HepG2 (cell line): ENCODE results near the gene RB1. TPM values are rescaled to one million over a fixed set of nuclear protein-coding genes. Genes with fewer than 3 reads are reported as not detected.

Source experiments
- ATAC-seq: fragments of 200-7000 bp; cut with Tn5 transposase; 3 replicates; pipeline ENCODE4 v1.9.1; 2020; ENCODE audit warnings: mild to moderate bottlenecking, moderate library complexity
- BruUV-seq: library from RNA; stranded (reverse); fragments of 400-500 nt; replicated peaks from 2 replicates; lab custom pipeline; 2021; lab: Mats Ljungman, UMichigan
- CTCF ChIA-PET: fragments of 300-600 bp; formaldehyde crosslinking; extraction: SDS; loops from one replicate; lab custom pipeline; 2021; ENCODE audit warnings: low total read pairs, inconsistent platforms, low intra/inter-chr PET ratio; lab: Yijun Ruan, JAX
- POLR2A ChIA-PET: fragments of 350-600 bp; sonication (Branson Sonifier 250); formaldehyde crosslinking; loops from one replicate; lab custom pipeline; 2020; ENCODE audit warnings: antibody characterized with exemption, inconsistent platforms; lab: Yijun Ruan, JAX
- DNase-seq: peaks from one replicate; pipeline ENCODE4 v3.0.0-alpha.2; 2015; ENCODE audit warnings: low spot score
- FAIRE-seq: peaks from 3 replicates; lab custom pipeline; 2011; peaks lifted over from hg19 to GRCh38; lab: Jason Lieb, UNC
- H2AFZ ChIP-seq: one replicate; pipeline ENCODE4 v1.6.1; 2011; ENCODE audit warnings: low read length, inconsistent platforms
- H3K27ac ChIP-seq: fragments of 300-600 bp; 3 replicates; pipeline ENCODE4 v1.8.0; 2011; ENCODE audit warnings: mixed run types, mild to moderate bottlenecking, mixed read lengths, low read length, inconsistent platforms; ENCODE audit not compliant: insufficient read depth; ENCODE audit errors: extremely low read length
- H3K27me3 ChIP-seq, 2 experiments: fragments of 200-600 bp in 1 of 2; 2 replicates in 1 of 2; 3 replicates in 1 of 2; pipeline versions ENCODE4 v1.6.0 to v1.8.0; 2011; ENCODE audit warnings: low read length in 2 of 2, mild to moderate bottlenecking in 2 of 2, moderate library complexity in 2 of 2, inconsistent platforms in 1 of 2; ENCODE audit not compliant: insufficient read depth in 2 of 2, control insufficient read depth in 1 of 2
- H3K36me3 ChIP-seq, 2 experiments: fragments of 200-600 bp in 1 of 2; replicated peaks in 1 of 2; 2 replicates in 1 of 2; 3 replicates in 1 of 2; pipeline versions ENCODE4 v1.5.1 to v1.8.0; 2011; ENCODE audit warnings: low read length in 2 of 2, inconsistent platforms in 1 of 2; ENCODE audit not compliant: insufficient read depth in 2 of 2, control insufficient read depth in 1 of 2
- H3K4me1 ChIP-seq: 2 replicates; pipeline ENCODE4 v1.5.1; 2012; ENCODE audit warnings: low read length, inconsistent platforms; ENCODE audit not compliant: insufficient read depth
- H3K4me2 ChIP-seq: 2 replicates; pipeline ENCODE4 v1.6.0; 2011; ENCODE audit warnings: low read depth, low read length, inconsistent platforms
- H3K4me3 ChIP-seq, 3 experiments: fragments of 200-600 bp in 1 of 3; sonication (generic), shearing (Covaris generic) in 1 of 3; replicated peaks in 1 of 3; 2 replicates each; pipeline ENCODE4 v1.5.1; 2011 to 2016; ENCODE audit warnings: low read length in 3 of 3, inconsistent platforms in 2 of 3, low read depth in 2 of 3, mild to moderate bottlenecking in 2 of 3, control low read depth in 1 of 3, mixed read lengths in 1 of 3; ENCODE audit not compliant: insufficient read depth in 1 of 3
- H3K79me2 ChIP-seq: one replicate; pipeline ENCODE4 v1.6.1; 2011; ENCODE audit warnings: low read length, inconsistent platforms; ENCODE audit not compliant: insufficient read depth
- H3K9ac ChIP-seq: 2 replicates; pipeline ENCODE4 v1.6.0; 2011; ENCODE audit warnings: mild to moderate bottlenecking, low read depth, low read length, inconsistent platforms; ENCODE audit not compliant: insufficient read depth
- H3K9me3 ChIP-seq: 2 replicates; pipeline ENCODE4 v1.5.1; 2012; ENCODE audit warnings: mild to moderate bottlenecking, low read length
- H4K20me1 ChIP-seq: 2 replicates; pipeline ENCODE4 v1.6.0; 2011; ENCODE audit warnings: inconsistent platforms, mild to moderate bottlenecking, low read length, moderate library complexity; ENCODE audit not compliant: insufficient read depth
- IRX3 ChIP-seq: sonication (generic); formaldehyde crosslinking; IDR thresholded peaks from 2 replicates; pipeline ENCODE4 v1.8.1; 2023; ENCODE audit warnings: mild to moderate bottlenecking, low read depth, missing genetic modification reagents, borderline replicate concordance
- SP2 ChIP-seq: sonication (generic); formaldehyde crosslinking; IDR thresholded peaks from 2 replicates; pipeline ENCODE4 v1.5.1; 2020; ENCODE audit warnings: mild to moderate bottlenecking, missing genetic modification reagents
- ZNF205 ChIP-seq: IDR thresholded peaks from 2 replicates; pipeline ENCODE4 v1.6.1; 2018; ENCODE audit warnings: missing biosample characterization, missing genetic modification reagents
- ZNF614 ChIP-seq: IDR thresholded peaks from 2 replicates; pipeline ENCODE4 v1.6.1; 2018; ENCODE audit warnings: missing biosample characterization, missing genetic modification reagents, inconsistent platforms, borderline replicate concordance
- WGBS: methylation state at CpG from one replicate; pipeline ENCODE4 v1.1.6; 2017; ENCODE audit warnings: low lambda C conversion rate; 5-methylcytosine and 5-hydroxymethylcytosine counted together
- in situ Hi-C: cut with HindIII; loops from 2 replicates; pipeline ENCODE4 v1.10.0; 2017; ENCODE audit warnings: low pct_unique_long_range_greater_than_20kb; ENCODE audit not compliant: extremely low pct_ligation_motif_present
- intact Hi-C: fragments of 100-400 bp; cut with micrococcal nuclease; formaldehyde crosslinking; loops from one replicate; pipeline ENCODE4 v1.10.0; 2022; ENCODE audit not compliant: unreplicated experiment
- polyA plus RNA-seq, 8 experiments: library from polyadenylated mRNA; depleted of rRNA in 3 of 8; stranded (reverse) in 7 of 8; unstranded in 1 of 8; fragments of >200 nt; fragmentation: Illumina TruSeq in 4 of 8; extraction: Trizol in 4 of 8; gene quantifications; 2 replicates each; pipeline versions ENCODE4 v1.2.1 to v1.2.3, GENCODE V29; 2011 to 2016; ENCODE audit warnings: low read depth in 4 of 8, missing spikeins in 1 of 8, mixed read lengths in 1 of 8; ENCODE audit not compliant: insufficient read depth in 1 of 8
- total RNA-seq, 5 experiments: library from RNA; depleted of rRNA; stranded (reverse); fragments of >200 nt; fragmentation: Illumina TruSeq; extraction: Trizol; gene quantifications; 2 replicates each; pipeline ENCODE4 v1.2.3, GENCODE V29; 2016; ENCODE audit warnings: low read depth in 1 of 5
- TF ChIP-seq, protein P1 (sequence below), 2 experiments: sonication (generic) in 1 of 2; formaldehyde crosslinking in 1 of 2; IDR thresholded peaks; 2 replicates each; pipeline versions ENCODE4 v1.4.0 to v1.6.1; 2016 to 2020; ENCODE audit warnings: borderline replicate concordance in 1 of 2, low read depth in 1 of 2, mild to moderate bottlenecking in 1 of 2, missing genetic modification reagents in 1 of 2
- TF ChIP-seq, protein P2 (sequence below): IDR thresholded peaks from 2 replicates; pipeline ENCODE4 v1.6.1; 2016; ENCODE audit warnings: mild to moderate bottlenecking
- TF ChIP-seq, protein P3 (sequence below): sonication (generic); formaldehyde crosslinking; IDR thresholded peaks from 2 replicates; pipeline ENCODE4 v1.9.0; 2022; ENCODE audit warnings: low read depth, missing genetic modification reagents
- TF ChIP-seq, protein P4 (sequence below): sonication (generic); formaldehyde crosslinking; IDR thresholded peaks from 2 replicates; pipeline ENCODE4 v1.4.0; 2020; ENCODE audit warnings: missing genetic modification reagents, mild to moderate bottlenecking, borderline replicate concordance
- TF ChIP-seq, protein P5 (sequence below): sonication (generic); formaldehyde crosslinking; IDR thresholded peaks from 2 replicates; pipeline ENCODE4 v1.5.0; 2020; ENCODE audit warnings: missing genetic modification reagents, mild to moderate bottlenecking, borderline replicate concordance

Gene RB1
- total and polyA plus RNA-seq, 2 of the 13 experiments (the other 11 are each of a cell fraction or from before 2014, with no cell fraction given): 15.6 to 23.7 TPM

DNA sequence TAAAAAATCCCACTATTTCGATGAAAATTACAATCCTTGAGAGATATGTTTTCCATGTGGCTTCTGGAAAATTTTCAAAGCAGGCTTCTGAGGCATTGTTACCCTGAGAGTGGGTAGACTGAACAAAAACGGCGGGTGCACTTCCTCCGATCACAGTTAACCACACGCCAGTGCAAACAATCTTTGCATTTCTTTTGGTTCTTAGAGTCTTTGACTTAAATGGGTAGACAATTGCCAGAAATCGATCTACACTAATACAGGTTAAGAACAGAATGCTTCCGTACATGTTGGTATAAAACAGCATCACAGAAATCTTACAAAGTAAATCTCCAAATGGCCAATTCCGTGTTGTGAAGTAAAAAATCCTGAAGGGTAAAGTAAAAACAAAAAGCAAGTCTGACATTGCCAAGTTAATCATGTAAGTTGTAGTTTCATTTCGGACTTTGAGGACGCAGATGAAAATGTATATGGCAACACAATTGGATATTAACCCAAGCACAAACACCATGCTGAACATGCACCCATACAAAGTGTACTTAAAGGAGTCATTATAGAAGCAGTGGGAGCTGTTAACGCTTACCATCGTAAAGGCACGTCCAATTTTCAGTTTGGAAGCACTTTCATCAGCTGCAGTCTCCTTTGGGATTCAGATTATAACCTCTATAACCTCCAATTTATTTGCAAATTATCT, 108.4 kb downstream of the RB1 start:
- FAIRE-seq (no peak), DNase-seq (no peak), ATAC-seq (peak; percentile 56)
- in situ Hi-C loops (no loop called here), intact Hi-C loops (loop anchor here (1.0 to 5.0 kb wide), 2 partner anchors 110 to 120 kb away; partner anchors contain the start of gene RB1)
- under 1% methylated on average over 13 of the region's 13 CpGs for WGBS
- peaks cover 58% of the 10 kb centered on the region for H3K79me2 ChIP-seq
- H3K27me3 ChIP-seq: no peaks in the 10 kb centered on the region; a peak in 1 of 5 replicates
- no peak overlapping the region for H2AFZ ChIP-seq
- peaks cover 0 to 4% of the 10 kb centered on the region in 2 experiments; a peak in 1 of 5 replicates for H3K36me3 ChIP-seq
- peak overlapping the region; percentile 89 for H3K9ac ChIP-seq
- H3K4me3 ChIP-seq: peak overlapping the region; percentile 72 to 88 (median 87)
- peaks cover 31% of the 10 kb centered on the region for H3K4me1 ChIP-seq
- peaks cover 14% of the 10 kb centered on the region for H4K20me1 ChIP-seq
- ChIA-PET CTCF (no interaction called here), POLR2A (interaction anchor here (0.9 to 1.2 kb wide), 3 partner anchors 14 to 121 kb away, joined by 4 to 6 read pairs (median 5); partner anchors contain the start of gene RCBTB2)
- peak overlapping the region; percentile 88 for H3K27ac ChIP-seq
- no TSS peak for BruUV-seq
- peak overlapping the region; percentile 77 for H3K4me2 ChIP-seq
- H3K9me3 ChIP-seq: no peaks in the 10 kb centered on the region
- TF ChIP-seq IRX3: no peak
- TF ChIP-seq, protein P1, sequence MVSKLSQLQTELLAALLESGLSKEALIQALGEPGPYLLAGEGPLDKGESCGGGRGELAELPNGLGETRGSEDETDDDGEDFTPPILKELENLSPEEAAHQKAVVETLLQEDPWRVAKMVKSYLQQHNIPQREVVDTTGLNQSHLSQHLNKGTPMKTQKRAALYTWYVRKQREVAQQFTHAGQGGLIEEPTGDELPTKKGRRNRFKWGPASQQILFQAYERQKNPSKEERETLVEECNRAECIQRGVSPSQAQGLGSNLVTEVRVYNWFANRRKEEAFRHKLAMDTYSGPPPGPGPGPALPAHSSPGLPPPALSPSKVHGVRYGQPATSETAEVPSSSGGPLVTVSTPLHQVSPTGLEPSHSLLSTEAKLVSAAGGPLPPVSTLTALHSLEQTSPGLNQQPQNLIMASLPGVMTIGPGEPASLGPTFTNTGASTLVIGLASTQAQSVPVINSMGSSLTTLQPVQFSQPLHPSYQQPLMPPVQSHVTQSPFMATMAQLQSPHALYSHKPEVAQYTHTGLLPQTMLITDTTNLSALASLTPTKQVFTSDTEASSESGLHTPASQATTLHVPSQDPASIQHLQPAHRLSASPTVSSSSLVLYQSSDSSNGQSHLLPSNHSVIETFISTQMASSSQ (IDR thresholded peaks at IDR 0.05; ENCODE audit: low read depth): no peak
- TF ChIP-seq, protein P1 (CRISPR knock-in tag; IDR thresholded peaks at IDR 0.05; ENCODE audit: borderline replicate concordance): no peak
- TF ChIP-seq, protein P2, sequence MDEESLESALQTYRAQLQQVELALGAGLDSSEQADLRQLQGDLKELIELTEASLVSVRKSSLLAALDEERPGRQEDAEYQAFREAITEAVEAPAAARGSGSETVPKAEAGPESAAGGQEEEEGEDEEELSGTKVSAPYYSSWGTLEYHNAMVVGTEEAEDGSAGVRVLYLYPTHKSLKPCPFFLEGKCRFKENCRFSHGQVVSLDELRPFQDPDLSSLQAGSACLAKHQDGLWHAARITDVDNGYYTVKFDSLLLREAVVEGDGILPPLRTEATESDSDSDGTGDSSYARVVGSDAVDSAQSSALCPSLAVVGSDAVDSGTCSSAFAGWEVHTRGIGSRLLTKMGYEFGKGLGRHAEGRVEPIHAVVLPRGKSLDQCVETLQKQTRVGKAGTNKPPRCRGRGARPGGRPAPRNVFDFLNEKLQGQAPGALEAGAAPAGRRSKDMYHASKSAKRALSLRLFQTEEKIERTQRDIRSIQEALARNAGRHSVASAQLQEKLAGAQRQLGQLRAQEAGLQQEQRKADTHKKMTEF (CRISPR knock-in tag): no peak
- TF ChIP-seq ZNF205 (CRISPR knock-in tag): no peak
- TF ChIP-seq, protein P3, sequence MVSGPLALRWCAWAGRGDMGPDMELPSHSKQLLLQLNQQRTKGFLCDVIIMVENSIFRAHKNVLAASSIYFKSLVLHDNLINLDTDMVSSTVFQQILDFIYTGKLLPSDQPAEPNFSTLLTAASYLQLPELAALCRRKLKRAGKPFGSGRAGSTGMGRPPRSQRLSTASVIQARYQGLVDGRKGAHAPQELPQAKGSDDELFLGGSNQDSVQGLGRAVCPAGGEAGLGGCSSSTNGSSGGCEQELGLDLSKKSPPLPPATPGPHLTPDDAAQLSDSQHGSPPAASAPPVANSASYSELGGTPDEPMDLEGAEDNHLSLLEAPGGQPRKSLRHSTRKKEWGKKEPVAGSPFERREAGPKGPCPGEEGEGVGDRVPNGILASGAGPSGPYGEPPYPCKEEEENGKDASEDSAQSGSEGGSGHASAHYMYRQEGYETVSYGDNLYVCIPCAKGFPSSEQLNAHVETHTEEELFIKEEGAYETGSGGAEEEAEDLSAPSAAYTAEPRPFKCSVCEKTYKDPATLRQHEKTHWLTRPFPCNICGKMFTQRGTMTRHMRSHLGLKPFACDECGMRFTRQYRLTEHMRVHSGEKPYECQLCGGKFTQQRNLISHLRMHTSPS: no peak
- TF ChIP-seq SP2 (CRISPR knock-in tag): no peak
- TF ChIP-seq, protein P4, sequence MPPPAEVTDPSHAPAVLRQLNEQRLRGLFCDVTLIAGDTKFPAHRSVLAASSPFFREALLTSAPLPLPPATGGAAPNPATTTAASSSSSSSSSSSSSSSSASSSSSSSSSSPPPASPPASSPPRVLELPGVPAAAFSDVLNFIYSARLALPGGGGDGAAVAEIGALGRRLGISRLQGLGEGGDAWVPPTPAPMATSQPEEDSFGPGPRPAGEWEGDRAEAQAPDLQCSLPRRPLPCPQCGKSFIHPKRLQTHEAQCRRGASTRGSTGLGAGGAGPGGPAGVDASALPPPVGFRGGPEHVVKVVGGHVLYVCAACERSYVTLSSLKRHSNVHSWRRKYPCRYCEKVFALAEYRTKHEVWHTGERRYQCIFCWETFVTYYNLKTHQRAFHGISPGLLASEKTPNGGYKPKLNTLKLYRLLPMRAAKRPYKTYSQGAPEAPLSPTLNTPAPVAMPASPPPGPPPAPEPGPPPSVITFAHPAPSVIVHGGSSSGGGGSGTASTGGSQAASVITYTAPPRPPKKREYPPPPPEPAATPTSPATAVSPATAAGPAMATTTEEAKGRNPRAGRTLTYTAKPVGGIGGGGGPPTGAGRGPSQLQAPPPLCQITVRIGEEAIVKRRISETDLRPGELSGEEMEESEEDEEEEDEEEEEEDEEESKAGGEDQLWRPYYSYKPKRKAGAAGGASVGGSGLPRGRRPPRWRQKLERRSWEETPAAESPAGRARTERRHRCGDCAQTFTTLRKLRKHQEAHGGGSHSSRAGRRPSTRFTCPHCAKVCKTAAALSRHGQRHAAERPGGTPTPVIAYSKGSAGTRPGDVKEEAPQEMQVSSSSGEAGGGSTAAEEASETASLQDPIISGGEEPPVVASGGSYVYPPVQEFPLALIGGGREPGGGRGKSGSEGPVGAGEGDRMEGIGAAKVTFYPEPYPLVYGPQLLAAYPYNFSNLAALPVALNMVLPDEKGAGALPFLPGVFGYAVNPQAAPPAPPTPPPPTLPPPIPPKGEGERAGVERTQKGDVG (CRISPR knock-in tag): no peak
- TF ChIP-seq, protein P5, sequence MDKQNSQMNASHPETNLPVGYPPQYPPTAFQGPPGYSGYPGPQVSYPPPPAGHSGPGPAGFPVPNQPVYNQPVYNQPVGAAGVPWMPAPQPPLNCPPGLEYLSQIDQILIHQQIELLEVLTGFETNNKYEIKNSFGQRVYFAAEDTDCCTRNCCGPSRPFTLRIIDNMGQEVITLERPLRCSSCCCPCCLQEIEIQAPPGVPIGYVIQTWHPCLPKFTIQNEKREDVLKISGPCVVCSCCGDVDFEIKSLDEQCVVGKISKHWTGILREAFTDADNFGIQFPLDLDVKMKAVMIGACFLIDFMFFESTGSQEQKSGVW (CRISPR knock-in tag): no peak
- TF ChIP-seq ZNF614 (CRISPR knock-in tag): no peak
